GM12801 (cell line): ENCODE measurements around the gene ADH1A.

ENCODE experiments used
- TF ChIP-seq, protein P1 (sequence below): IDR thresholded peaks from one replicate; pipeline ENCODE4 v1.5.1; 2011; ENCODE audit warnings: control low read depth; ENCODE audit not compliant: insufficient read length; ENCODE audit errors: extremely low read depth

ADH1A gene

GRCh38 chr4:99305638-99306400 is 15.0 kb upstream of the ADH1A start:
- TF ChIP-seq, protein P1, sequence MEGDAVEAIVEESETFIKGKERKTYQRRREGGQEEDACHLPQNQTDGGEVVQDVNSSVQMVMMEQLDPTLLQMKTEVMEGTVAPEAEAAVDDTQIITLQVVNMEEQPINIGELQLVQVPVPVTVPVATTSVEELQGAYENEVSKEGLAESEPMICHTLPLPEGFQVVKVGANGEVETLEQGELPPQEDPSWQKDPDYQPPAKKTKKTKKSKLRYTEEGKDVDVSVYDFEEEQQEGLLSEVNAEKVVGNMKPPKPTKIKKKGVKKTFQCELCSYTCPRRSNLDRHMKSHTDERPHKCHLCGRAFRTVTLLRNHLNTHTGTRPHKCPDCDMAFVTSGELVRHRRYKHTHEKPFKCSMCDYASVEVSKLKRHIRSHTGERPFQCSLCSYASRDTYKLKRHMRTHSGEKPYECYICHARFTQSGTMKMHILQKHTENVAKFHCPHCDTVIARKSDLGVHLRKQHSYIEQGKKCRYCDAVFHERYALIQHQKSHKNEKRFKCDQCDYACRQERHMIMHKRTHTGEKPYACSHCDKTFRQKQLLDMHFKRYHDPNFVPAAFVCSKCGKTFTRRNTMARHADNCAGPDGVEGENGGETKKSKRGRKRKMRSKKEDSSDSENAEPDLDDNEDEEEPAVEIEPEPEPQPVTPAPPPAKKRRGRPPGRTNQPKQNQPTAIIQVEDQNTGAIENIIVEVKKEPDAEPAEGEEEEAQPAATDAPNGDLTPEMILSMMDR: no peak

DNA sequence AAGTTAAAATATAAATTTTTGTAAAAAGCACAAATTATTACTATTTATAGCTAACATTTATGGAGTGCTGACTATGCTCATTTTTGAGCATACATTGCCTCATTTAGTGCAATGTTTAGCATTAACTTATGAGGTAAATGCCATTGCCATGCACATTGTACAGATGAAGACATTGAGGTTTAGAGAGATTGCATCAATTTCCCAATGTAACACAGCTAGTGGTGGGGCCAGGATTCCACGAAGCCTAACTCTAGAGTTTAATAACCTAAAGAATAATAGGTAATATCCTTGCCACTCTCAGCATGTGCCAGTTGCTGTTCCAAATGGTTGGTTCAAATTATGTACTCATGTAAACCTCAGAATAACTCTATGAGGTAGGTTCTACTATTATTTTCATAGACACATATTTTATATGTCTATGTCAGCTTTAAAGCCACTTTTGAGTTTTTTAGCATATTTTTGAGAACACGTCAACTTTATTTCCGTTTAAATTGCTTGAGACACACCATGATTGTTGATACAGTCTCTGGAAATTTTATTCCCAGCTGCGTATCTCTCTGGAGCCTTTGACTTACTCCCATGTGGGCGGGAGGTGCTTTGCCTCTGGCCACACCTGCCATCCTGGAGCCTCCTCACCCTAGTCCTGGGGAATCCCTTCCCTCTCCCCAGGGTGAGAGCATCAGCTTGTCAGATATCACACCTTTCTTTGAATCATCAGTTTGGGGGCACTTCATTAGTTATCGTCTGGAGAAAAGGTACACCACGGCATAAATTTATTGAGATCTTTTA is 10.8 kb upstream of the ADH1A start:
- TF ChIP-seq, protein P1: no peak

DNA sequence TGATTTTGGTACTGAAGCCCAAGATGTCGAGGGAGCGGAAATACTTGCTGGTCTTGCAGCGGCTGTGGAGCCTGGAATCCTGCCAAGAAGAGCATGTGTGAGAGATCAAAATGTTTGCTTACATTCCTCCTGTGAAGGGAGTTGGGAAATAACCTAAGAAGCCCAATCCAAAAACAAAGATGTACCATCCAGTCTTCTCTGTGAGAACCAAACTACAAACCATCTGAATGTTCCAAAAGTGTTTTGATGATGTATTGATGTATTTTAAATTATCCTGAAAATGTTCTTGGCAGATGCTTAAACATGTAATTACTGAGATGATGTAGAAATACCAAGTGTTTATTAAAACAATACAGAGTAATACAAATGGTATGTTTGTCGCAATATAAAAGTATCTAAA is 10.1 kb upstream of the ADH1A start:
- TF ChIP-seq, protein P1: no peak

- TF ChIP-seq, protein P1: no peak
Measured at GRCh38 chr4:99293357-99293756, 2.6 kb upstream of the ADH1A start.

GRCh38 chr4:99285387-99285786 is 5.4 kb downstream of the ADH1A start:
- TF ChIP-seq, protein P1: no peak

DNA sequence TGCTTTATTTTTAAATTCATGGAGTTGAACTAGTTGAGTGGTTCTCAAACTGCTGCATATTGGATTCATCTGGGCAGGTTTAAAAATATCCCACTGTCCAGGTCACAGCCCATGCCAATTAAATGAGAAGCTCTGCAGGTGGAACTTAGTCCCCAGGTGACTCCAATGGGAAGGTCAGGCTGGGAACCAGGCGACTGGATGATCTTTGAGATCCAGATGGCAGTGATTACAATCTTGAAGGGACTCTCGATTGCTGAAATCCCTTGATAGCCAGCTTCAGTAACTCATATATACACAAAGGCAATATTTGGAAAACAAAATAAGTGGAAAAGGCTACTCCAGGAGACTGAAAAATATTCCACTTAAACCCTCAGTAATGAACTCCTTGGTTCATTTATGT is 8.1 kb downstream of the ADH1A start:
- TF ChIP-seq, protein P1: no peak

DNA sequence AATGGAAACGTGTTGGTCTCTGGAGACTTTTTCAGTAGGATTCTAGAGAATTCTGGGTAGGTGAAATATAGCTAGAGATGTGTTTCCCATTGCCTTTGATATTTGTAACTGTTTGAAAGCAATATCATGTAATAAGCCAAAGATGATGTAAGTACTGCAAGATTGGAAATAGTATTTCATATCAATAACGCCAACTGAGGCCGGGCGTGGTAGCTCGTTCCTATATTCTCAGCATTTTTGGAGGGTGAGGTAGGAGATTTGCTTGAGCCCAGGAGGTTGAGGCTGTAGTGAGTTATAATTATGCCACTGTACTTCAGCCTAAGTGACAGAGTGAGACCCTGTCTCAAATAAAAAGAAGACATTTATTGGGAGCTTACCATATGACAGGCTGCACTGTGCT is 9.5 kb downstream of the ADH1A start:
- TF ChIP-seq, protein P1: no peak
